NCI-H2196 treated with DMSO at 0.1 percent for 48 hours (cell line): Measurements from ENCODE around the gene PFDN4.
A peak's percentile ranks its signal among the peaks of the same experiment; 100 is the strongest.

Source experiments
- DNase-seq: peaks from one replicate; lab custom pipeline; 2025; ENCODE audit not compliant: unreplicated experiment; lab: John Stamatoyannopoulos, UW

Gene PFDN4, protein sequence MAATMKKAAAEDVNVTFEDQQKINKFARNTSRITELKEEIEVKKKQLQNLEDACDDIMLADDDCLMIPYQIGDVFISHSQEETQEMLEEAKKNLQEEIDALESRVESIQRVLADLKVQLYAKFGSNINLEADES

DNA sequence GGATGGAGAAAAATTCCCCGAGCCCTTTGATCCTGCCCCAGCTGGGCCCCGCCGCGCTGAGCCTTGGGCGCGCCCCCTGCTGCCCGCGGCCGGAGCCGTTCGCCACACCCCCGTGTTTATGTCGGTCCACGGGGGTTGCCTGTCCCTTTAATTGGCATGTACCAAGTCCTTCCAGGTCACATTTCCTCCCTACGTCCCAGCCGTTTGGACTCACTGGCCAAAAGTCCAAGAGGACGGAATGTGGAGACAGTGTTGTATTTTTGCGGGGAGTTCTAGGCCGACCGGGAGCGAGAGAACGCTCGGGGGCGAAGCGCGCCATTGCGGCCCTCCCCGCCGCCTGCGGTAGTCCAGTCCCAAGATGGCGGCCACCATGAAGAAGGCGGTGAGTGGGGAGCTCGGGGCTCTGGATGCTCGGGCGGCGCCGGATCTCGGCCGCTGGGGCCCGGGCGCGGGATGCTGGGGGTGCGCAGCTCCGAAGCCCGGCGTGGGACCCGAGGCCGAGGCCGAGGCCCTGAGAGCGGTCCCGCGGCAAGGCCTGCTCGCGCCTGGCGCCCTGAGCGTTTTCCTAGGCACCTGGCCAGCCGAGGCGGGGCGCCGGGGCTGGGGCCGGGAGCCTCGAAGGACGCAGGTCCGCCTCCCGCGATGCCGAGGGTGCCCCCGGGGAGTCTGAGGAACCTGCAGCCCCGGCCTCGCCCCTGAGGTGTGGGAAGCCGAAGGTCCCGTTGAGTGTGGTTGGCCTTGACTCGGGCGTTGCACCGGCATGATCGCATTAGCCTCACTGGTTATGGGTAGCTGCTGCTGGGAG lies at the start of gene PFDN4:
Gene PFDN4, plus strand, starts transcription at position 345 of the 805 bp plus-strand sequence. Its CDS starts 14 bp downstream, at position 359.
- peak; percentile 63 for DNase-seq

DNA sequence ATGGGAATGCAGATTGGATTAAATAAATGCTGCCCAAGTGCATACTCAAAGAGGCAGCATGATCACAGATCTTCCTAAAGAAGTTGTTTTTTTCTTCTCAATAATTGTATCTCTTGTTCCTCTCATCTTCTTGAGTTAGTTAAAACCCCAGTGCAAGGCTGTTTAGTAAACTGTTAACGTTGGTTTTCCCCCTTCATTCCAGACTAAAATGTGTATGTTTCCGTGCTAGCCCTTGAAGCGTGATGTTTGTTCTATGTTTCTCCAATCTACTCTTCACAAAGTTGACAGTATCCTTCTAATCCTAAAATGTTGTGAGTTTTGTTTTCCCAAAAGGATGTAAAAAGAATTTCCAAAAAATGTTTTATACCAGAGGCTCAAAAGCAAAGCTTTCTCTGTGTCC lies 49.7 kb upstream of the PFDN4 start:
- no peak for DNase-seq

DNA sequence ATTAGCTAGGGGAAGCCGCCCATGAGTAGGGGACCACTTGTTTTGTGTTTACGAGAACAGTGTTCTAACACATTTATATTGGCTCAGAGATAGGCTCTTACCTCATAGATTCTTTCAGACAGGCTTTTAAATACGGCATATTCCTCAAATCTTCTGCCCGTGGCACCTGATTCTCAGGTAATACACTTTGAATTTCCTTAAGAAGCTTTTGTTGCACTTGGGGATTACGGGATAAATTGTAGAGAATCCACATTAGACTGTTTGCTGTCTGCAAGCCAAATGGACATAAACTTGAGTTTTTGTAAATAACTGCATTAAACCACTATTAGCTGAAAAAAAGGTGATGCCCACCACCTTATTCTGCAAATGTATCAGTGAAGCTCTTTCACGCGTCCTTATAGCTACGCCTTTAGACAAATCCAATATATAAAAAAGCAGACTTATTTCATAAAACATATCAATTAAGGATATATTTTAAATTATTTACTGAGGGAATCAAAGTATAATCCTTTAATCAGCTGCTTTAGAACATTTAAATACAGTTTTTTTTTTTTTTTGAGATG lies 49.0 kb upstream of the PFDN4 start:
- DNase-seq, result no peak

DNA sequence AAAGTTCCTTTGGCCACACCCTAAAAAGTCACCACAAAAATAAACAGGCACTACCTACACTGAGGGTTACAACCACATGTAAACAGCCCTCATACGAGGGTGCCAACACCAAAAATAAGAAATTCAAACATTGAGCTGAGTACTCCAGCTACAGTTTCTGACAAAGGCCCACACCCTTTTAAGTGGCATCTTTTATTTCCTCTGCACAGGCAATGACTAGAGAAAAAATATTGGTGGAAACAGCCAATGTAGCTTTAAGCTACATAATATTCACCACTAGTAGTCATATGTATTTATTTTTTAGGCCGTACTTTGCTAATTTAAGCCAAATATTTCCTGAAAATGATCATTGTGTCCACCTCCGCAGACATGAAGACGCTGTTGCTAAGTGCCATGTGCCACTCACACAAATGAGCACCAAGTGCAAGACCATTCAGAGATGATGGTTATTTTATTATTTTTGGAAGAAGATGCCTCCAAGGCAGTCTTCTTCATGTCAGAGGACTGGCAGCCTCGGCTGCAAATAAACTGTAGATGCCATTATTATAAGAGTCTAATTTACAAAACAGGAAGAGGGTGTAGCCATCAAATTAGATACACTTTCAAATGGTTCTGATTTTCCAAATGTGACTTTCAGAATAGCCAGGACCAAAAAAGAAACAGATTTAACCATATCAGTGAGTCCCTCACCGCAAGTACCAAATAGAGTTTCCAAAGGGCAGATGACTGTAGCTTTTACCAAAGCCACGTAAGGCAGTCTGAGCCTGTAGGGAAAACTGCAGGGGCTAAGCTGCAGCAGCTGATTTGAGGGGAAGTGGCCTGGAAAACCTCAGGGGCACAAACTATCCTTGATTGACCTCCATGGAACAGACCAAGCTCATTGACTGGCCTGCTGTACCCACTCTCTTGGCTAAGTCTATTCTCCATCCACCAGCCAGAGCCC lies 47.6 kb upstream of the PFDN4 start:
- no peak for DNase-seq

DNA sequence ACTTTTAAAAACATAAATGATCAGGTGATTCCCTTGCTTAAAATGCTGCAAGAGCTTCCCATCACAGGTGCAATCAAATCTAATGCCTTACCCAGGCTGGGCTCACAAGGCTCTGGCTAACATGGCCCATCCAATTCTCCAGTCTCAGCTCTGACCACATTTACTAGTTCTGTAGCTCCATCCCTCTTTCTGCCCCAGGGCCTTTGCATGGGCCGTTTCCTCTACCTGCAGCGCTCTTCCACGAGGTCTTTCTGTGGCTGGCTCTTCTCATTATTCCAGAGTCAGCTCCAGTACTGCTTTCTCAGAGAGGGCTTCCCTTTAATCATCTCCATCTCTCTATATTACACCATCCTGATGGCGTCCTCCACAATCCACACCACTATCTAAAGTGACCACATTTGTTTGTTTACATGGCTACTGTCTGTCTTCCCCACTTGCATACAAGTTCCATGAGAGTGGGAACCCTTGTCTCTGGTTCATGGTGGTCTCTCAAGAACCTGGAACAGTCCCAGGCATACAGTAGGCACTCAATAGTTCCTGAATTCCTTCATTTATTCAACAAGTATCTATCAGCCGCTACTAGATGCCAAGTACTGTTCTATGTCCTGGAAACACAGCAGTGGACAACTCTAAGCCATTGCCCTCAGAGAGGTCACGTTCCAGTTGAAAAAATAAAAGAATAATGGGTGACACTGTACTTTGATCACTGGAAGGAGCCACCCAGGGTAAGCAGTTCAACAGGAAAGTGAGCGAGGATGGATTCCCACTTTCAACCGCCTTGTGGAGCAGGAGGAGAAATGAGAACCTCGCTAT lies 46.7 kb upstream of the PFDN4 start:
- DNase-seq, result no peak

DNA sequence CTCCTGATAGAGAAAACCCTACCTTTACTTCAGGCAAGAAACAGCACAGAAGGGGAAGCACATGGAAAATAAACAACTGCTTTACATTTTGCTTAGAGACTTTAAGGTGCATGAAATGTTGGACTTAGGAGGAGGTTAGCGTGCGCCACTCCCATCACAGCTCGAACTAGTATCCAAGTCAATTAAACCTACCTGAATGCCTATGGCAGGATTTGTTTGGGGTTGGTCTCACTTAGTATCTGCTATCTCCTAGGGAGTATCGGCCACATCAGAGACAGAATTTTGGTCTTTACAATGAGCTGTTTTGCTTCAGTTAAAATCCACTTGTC lies 46.1 kb upstream of the PFDN4 start:
- DNase-seq, result no peak

DNA sequence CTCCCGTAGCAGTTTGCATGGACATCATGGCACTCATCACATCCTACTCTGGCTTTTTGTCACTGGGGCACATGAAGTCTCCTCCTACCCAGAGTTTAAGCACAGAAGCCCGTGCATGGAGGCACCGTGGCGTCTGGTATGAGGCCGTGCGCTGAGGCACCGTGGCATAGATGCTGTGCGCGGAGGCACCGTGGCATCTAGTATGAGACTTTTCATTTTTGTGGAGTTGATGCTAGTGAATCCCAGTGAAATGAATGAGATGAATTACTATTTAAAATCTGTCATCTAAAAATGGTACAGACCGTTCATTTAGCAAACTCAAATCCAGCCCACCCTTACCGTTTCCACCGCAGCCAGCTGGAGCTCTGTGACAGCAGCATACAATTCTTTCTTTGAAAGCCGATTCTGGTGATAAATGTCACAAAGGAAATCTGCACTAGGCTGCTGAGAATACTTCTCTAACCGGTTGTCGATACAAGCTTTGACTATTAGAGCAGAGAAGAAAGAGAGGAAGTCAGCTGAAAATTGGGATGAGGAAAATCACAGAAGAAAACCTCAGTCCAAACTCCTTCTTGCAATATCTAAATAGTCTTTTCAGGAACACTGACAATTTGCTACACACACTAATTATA lies 45.4 kb upstream of the PFDN4 start:
- DNase-seq, result no peak

DNA sequence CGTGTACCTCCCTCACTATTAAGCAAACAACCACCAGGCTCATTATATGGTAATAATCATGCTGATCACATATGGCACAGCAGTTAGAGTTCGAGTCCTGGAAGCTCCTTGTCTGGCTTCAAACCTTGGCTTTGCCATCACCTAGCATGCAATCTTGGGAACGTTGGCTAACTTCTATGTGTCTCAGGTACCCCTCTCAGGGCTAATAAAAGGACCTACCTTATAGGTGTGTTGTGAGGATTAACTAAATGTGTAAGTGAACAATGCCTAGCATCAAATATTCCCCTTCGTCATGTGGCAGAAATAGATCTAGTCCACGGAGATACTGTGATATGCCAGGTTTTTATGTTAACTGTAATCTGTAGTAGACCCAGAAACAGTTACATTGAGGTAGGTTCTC lies 44.5 kb upstream of the PFDN4 start:
- no peak for DNase-seq

DNA sequence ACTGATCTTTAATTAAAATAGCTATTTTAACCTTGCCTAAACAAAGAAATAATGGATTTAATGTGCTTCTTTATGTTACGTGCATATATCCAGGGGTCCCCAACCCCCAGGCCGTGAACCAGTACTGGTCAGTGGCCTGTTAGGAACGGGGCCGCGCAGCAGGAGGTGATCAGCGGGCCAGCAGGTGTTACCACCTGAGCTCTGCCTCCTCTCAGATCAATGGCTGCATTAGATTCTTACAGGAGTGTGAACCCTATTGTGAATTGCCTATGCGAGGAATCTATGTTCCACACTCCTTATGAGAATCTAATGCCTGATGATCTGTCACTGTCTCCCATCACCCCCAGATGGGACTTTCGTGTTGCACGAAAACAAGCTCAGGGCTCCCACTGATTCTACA lies 42.9 kb upstream of the PFDN4 start:
- no peak for DNase-seq

DNA sequence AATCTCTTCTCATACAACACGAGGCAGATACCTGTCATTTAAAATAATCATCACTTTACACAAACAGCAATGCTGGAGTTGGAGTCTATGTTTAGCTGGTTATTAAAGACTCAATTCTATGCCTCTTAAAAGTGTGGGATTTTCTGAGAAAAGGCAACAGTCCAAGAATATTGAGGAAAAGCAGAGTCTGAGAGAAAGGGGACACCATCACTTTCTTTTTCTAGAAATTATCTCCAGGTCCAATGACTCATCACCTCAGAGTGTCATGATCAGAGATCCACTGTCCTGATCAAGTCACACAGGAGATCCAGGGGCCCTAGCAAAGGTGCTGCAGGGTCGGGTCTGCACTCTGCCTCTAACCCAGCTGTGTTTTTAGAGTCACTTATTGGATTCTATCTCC lies 42.1 kb upstream of the PFDN4 start:
- DNase-seq, result no peak

DNA sequence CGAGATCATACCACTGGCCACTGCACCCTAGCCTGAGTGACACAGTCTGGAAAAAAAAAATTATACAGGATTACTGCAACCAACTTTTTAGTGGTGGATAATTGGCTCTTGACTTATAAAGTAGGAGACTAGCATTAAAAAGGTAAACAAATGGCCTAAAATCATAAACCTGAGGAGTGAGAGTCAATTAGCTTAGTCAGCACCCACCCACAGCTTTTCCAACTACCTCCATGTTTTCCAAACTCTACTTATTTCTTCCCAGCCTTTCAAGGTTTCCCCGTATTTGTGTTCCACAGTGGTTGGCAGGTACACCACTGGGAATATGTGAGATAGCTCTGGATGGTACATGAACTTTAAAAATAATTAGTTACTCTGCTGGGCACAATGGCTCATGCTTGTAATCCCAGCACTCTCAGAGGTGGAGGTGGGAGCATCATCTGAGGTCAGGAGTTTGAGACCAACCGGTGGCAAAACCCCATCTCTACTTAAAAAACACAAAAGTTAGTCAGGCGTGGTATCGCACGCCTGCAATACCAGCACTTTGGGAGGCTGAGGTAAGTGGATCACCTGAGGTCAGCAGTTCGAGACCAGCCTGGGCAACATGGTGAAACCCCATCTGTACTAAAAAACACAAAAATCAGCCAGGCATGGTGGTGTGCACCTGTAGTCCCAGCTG lies 40.8 kb upstream of the PFDN4 start:
- no peak for DNase-seq

DNA sequence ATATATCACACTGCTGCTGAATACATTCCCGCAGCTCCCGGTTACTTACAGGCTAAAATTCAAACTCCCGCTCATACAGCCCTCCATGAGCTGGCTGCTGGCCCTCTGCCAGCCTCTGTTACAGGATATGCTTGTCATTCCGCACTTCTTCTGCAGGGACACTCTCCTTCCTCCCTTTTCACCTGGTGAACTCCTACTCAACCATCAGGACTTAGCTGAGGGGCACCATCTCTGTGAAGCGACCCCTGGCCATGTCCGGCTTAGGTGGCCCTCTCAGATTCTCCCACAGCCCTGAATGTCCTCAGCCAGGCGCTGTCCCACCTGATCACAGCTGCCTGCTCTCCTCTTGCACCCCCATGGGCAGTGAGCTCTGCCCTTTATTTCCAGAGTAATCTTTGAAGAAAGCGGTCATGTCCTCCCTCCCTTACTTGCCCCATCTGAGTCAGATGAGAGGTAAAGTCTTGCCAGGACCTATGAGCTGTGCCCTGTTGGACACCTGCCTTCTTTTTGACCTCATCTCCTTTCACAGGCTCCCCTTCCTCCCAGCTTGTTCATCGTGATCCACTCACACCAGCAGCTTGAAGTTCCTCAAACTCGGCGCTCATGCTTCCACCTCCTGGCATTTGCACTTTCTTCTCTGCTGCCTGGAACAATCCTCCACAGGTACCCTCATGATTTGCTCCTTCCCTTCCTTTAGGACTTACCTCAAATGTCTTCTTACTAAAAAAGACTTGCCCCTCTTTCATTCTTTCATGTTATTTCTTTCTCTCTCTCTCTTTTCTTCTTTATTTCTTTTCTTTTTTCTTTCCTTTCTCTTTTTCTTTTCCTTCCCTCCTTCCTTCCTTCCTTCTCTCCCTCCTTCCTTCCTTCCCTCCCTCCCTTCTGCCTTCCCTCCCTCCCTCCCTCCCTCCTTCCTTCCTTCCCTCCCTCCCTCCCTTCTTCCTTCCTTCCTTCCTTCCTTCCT lies 39.7 kb upstream of the PFDN4 start:
- DNase-seq, result no peak

DNA sequence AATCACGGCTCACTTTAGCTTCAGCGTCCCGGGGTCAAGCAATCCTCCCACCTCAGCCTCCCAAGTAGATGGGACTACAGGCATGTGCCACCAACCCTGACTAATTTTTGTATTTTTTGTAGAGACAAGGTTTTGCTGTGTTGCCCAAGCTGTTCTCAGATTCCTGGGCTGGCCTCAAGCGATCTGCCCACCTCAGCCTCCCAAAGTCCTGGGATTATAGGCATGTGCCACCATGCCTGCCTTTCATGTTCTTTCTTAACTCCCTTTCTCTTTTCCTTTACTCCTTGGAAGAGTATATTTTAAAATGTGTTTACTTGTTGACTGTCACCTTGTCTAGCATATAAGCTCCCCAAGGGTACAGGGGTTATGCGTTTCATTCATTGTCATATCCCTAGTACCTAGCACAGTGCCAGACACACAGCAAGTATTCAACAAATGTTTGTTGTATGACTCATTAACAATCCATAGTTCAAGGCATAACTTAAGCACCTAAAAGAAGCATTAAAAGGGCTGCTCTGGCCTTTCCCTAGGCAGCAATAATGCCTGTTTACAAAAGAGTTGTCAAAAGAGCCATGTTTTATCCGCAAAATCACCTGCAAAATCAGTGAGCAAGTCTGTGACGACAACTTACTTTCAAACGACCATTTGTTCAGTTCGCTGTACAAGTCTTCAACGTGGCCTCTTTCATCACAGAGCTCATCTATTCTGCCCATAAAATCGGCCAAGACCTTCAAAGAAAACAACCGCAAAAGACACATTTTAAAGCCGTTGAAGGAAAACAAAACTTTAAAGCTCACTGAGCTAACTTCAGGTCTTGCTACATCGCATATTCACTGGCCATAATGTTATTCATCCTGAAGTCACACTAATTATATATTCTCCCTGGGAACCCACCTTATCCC lies 38.7 kb upstream of the PFDN4 start:
- no peak for DNase-seq

DNA sequence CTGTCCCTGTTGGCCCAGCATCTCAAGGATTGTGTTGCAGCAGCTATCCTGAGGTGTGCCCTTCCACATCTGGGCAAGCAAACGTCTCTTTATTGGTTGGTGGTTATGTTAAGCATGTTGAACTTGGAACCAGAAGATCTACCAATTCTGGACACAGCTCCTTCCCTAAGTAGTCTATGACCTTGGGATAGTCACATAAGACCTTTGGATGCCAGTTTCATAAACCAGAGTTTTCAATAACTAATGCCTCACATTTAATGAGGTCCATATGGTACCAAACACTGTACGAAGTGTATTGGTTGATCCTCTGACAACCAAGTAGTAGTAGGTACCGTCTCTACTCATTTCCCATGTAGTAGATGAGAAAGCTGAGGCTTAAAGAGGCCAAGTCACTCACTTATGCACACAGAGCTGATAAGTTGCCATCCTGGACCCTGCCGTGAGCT lies 37.8 kb upstream of the PFDN4 start:
- DNase-seq, result no peak

DNA sequence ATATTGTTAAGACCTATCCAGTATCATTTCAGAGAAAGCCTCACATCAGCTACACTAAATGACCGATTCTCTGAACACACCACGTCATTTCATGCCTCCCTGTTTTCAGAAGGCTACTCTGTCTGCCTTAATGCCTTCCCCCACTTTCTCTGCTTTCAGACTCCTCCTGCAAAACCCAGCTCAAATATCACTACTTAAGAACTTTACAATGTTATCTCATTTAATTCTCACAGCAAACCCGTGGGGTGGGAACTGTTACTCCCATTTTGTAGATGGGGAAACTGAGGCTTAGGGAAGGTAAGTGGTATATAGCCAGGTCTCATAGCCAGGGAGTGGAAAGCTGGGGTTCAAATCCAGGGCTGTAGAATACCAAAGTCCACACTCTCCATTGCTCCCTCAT lies 36.9 kb upstream of the PFDN4 start:
- no peak for DNase-seq

DNA sequence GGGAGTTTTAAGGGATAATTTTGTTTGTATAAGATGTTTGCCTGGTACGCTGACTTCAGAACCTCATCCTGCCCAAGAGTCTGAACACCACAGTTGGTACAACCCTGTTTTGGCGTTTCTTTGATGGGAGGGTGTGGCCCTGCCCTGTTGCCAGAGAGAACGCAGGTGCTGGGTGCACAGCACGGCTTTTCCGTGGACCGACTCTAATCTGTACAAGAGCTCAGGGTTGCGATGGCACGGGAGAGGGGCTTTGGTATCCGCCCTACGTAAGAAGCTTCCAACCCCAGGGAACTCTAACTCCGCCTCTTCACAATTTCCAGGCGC lies 35.4 kb upstream of the PFDN4 start:
- no peak for DNase-seq

DNA sequence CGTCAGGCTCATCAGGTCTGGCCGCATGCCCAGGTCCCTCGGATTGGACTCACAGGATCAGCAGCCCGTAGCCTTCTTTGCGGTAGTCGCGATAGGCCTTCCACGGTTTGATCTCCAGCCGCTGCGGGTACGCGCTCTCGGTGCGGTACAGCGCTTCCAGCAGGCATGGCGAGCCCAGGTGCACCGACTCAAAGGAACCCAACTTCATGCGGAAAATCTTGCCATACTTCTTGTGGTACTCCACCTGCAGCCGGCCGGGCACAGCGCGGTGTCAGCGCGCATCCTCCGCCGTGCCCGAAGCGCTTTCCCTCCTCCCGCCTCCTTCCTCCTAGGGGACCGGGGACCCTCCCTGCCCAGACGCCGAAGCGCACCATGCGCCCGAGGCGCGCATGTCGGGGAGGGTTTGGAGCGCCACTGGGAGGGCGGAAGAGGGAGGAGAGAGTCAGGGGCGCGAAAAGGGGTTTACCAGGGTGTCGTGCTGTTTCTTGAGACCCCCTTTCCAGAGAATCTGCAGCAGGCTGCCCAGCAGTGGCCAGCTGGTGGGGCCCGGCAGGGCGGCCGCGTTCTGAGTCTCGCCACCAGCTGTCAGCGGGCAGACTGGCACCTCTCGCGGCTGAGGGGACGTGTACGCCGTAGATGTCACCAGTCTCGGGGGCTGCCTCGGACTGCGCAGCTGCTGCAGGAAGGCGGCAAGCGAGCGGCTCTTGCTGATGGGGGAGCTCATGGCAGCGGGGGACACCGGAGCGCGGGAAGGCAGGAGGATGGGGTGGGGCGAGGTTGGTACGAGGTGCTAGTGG lies 34.8 kb upstream of the PFDN4 start:
- DNase-seq, result no peak
